Head of caudate nucleus (tissue), 42 donors: ENCODE measurements around the gene RNF227.

ENCODE experiments used
- DNase-seq, 42 donors: peaks; one replicate each; pipeline versions ENCODE4 v3.0.0 to v3.0.0-alpha.2; 2020 to 2021; ENCODE audit warnings: mixed read lengths in 7 of 42
- intact Hi-C: fragments of 100-400 bp; cut with DNase I; formaldehyde crosslinking; loops from one replicate; pipeline ENCODE4 v1.15.0; 2022

Gene RNF227

DNA sequence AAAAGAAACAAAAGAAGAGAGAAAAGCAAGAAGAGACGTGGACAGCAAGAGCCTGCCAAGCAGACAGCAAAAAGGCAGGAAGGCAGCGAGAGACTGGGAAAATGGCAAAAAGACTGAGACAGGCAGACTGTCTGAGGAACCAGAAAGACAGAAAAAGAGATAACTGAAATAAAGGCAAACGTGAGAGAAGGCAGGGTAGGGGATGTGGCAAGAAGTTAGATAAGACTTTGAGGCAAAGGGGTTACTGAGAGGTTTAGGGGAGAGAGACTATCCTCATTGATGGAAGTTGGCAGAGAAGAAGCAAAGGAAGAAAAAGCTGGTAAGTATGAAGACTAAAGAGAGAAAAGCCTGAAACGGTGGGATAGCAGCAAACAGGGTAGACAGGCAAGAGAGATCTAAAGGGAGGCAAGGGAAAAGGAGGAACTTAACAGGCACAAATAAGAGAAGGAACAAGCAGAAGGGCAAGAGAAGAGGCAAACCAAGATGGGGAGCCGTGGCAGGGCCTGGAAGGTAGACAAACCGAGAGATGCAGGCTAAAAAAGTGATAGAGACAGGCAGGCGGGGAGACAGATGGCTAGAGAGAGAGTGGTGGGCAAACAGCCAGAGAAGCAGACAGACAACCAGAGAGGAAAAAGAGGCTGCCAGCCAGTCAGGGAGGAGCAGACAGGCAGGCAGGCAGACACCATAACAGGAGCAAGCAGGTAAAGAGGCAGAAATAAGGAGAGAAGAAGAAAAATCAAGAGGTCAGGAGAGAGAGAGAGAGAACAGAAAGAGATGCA, 34.6 kb downstream of the RNF227 start:
- intact Hi-C loops: no loop called here
- peak in 7 of 42 donors; percentile 7 to 49 (median 35) for DNase-seq

DNA sequence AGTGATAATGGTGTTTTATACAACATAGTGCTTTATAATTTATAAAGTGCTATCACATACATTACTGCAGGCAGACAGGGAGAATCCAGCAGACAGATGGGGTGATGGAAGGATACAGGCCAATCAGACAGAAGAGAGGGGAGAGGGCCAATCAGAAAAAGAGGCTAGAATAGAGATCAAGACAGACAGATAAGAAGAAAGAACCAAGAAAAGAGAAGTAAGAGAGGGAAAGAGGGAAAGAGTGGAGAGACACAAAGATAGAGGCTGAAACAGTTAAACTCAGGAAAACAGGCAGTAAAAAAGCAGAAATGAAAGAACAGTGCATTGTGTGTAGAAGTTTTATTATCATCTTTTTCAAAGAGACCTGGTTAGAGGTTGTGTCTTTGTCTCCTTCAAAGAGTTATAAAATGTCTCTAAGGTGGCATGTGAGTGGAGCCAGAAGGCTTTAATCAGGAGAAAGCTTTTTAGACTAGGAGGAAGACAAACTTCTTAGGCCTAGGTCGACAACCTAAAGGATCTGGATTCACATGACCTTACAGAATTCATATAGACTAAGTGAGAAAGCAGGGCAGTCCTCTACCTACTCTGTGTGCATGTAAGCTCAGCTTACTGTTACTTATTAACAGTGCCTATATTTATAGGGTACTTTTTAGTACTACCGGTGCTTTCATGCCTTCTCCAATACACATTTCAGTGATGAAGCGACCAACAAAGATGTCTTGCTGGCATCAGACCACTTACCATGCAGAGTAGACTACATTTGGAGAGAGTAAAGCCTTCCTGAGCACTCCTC, 35.8 kb downstream of the RNF227 start:
- intact Hi-C loops: no loop called here

DNA sequence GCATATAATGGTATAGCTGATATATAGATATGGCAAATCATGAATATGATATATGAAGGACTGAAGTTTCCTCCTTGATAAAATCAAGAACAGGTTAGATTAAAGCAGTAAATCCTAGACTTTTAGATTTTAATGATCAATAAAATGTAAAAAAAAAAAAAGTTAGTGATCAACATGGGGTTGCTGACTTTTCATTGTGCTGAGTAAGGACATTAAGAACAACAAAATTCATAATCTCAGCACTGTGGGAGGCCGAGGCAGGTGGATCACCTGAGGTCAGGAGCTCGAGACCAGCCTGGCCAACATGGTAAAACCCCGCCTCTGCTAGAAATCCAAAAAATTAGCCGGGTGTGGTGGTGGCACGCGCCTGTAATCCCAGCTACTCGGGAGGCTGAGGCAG, 37.9 kb downstream of the RNF227 start:
- DNase-seq: peak in 1 of 42 donors; percentile 22
- intact Hi-C loops: no loop called here

More for the DNA sequence above, 35.8 kb downstream of the RNF227 start:
- DNase-seq: peak in 1 of 42 donors; percentile 39

DNA sequence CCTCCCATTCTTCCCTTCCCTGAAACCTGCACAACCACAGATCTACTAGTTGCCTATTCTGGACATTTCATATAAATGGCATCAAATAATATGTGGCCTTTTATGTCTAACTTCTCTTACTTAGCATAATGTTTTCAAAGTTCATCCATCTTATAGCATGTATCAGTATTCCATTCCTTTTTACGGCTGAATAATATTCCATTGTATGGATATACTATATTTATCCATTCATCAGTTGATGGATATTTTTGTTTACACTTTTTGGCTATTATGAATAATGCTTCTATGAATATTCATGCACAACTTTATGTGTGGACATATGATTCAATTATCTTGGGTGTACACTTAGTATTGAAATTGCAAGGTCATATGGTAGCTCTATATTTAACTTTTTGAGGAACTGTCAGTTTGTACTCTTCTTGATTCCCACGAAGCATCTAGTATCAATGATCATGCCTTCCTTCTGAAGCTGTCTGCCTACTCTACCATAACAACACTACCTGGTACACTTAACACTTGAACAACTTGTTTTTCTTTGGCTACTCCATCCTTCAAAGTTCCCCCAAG, 40.2 kb downstream of the RNF227 start:
- intact Hi-C loops: no loop called here
- no peak for DNase-seq

DNA sequence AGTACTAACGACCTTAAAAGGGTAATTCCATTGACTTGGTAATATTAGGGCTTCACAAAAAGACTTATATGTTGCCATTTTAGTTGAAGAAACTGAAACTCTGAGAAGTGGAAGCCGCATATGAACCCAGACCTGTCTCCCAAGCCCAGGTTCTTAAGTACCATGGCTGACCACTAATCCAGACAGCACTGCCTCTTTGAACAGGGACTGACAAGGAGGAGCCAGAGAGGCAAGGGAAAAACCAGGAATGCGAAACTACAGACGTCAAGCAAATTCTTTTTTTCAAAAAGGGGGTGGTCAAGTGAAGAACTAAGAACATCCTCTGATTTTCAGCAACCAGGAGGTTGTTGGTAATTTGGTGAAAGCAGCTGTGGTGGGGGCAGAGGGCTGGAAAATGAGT, 43.0 kb downstream of the RNF227 start:
- DNase-seq: no peak
- intact Hi-C loops: no loop called here

DNA sequence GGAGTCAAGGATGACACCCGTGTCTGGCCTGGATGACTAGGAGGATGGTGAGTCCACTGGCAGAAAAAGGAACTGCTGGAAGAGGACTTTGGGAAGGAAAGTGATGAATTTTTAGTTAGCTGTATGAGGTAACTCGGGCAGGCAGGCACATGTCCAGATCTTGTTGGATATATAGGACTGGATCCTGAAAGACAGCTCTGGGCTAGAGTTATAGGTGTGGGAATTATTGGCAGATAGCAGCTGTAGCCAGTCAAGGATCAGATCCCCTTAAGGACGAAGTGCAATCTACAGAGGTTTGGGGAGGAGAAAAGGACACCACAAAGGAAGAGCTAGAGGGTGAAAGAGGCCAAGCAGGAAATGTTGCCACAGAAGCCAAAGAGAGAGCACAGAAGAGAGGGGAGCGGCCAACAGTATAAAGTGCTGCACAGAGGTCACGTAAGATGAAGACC, 48.2 kb downstream of the RNF227 start:
- DNase-seq: no peak
- intact Hi-C loops: no loop called here

DNA sequence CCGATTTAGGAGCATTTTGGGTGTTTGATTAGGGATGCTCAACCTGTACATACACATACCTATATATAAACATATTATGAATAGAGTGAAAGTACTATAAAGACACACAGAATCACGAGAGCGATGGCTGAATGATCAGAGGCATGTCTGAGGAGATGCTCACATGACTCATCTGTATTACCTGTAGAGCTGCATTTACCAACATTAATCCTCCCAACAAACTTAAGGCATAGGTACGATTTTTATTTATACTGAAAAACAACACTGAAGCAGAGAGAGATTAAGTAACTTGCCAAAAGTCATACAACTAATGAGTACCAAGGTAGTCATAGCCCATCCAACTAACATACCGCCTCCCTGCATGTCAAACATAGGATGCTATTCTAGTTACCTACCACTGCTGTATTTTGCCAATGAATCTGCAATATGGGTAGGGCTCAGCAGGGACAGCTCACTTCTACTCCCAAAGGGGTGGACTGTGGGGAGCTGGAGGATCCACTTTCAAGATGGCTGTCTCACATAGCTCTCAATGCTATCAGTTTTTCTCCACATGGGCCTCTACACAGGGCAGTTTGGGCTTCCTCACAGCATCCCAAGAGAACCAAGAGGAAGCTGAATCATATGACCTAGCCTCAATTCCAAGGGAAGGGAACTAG, 51.0 kb downstream of the RNF227 start:
- intact Hi-C loops: loop anchor here (5.0 kb wide), 1 partner anchor 182 kb away; no protein-coding TSS in a partner anchor
- DNase-seq: peak in 1 of 42 donors; percentile 14

DNA sequence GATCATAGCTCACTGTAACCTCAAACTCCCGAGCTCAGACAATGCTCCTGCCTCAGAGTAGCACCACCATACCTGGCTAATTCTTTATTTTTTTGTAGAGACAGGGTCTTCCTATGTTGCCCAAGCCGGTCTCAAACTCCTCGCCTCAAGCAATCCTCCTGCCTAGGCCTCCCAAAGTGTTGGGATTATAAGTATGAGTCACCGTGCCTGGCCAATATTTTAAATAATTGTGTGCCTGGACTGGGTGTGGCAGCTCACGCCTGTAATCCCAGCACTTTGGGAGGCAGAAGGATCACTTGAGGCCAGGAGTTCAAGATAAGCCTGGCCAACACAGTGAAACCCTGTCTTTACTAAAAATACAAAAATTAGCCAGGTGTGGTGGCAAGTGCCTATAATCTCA, 51.7 kb downstream of the RNF227 start:
- peak in 1 of 42 donors; percentile 13 for DNase-seq
- intact Hi-C loops: loop anchor here (5.0 kb wide), 1 partner anchor 183 kb away; no protein-coding TSS in a partner anchor
